HG02623 (cell line): ENCODE results near the gene MAP3K6.
A peak's percentile ranks its signal among the peaks of the same experiment; 100 is the strongest.

Source experiments
- ATAC-seq: cut with Tn5 transposase; IDR thresholded peaks from one replicate; pipeline ENCODE4 v1.9.1; 2021; ENCODE audit warnings: moderate library complexity; ENCODE audit not compliant: unreplicated experiment

MAP3K6 gene

GRCh38 chr1:27341525-27342252 lies 25.1 kb downstream of the MAP3K6 start, which contains the start of gene SYTL1:
Gene SYTL1, plus strand, starts transcription at chr1:27342022. Its CDS starts 3,313 bp downstream, at chr1:27345335.
- no peak for ATAC-seq

- no peak for ATAC-seq
These were observed 27.5 kb downstream of the MAP3K6 start for GRCh38 chr1:27339213-27339612.

GRCh38 chr1:27338751-27339150 lies 28.0 kb downstream of the MAP3K6 start:
- no peak for ATAC-seq

- ATAC-seq: no peak
These were observed 30.0 kb downstream of the MAP3K6 start for GRCh38 chr1:27336756-27337155.

- ATAC-seq: no peak
These were observed 31.0 kb downstream of the MAP3K6 start for GRCh38 chr1:27335506-27336422.

- ATAC-seq: no peak
These were observed 33.0 kb downstream of the MAP3K6 start for GRCh38 chr1:27333717-27334279.

GRCh38 chr1:27332536-27333281 lies 34.1 kb downstream of the MAP3K6 start:
- no peak for ATAC-seq

- ATAC-seq: no peak
These were observed 34.8 kb downstream of the MAP3K6 start for GRCh38 chr1:27331922-27332321.

GRCh38 chr1:27331426-27331825 lies 35.3 kb downstream of the MAP3K6 start:
- no peak for ATAC-seq

GRCh38 chr1:27330786-27331185 lies 36.0 kb downstream of the MAP3K6 start:
- no peak for ATAC-seq

GRCh38 chr1:27327964-27328363 lies 38.8 kb downstream of the MAP3K6 start:
- ATAC-seq: no peak

- ATAC-seq: no peak
These were observed 41.5 kb downstream of the MAP3K6 start for GRCh38 chr1:27325286-27325685.

GRCh38 chr1:27322569-27323240 lies 44.1 kb downstream of the MAP3K6 start:
- ATAC-seq: no peak

- ATAC-seq: peak; percentile 91
These were observed 44.8 kb downstream of the MAP3K6 start, which contains the start of gene TMEM222 for GRCh38 chr1:27321813-27322568. Gene TMEM222, plus strand, starts transcription at chr1:27322163. Its CDS starts 35 bp downstream, at chr1:27322198.

- no peak for ATAC-seq
These were observed 48.2 kb downstream of the MAP3K6 start for GRCh38 chr1:27318596-27318995.

- ATAC-seq: no peak
These were observed 48.6 kb downstream of the MAP3K6 start for GRCh38 chr1:27318136-27318535.

- ATAC-seq: no peak
These were observed 49.9 kb downstream of the MAP3K6 start for GRCh38 chr1:27316860-27317259.

- ATAC-seq: no peak
These were observed 52.0 kb downstream of the MAP3K6 start for GRCh38 chr1:27314737-27315136.

GRCh38 chr1:27314169-27314568 lies 52.6 kb downstream of the MAP3K6 start:
- no peak for ATAC-seq
